ENCODE results near the gene ZMIZ1. TPM values are rescaled to one million over a fixed set of nuclear protein-coding genes. Genes with fewer than 3 reads are reported as not detected.

Gene ZMIZ1
- total RNA-seq, 1 experiment from 2014 or later = 34.2 TPM

- Histone ChIP-seq H3K36me3 (ENCODE audit: control insufficient read depth, insufficient read depth, low read length) (no peaks in the 10 kb centered on the region), H3K9me3 (ENCODE audit: control insufficient read depth, insufficient read depth, low read depth, low read length) (no peaks in the 10 kb centered on the region), H3K27me3 (ENCODE audit: control insufficient read depth, insufficient read depth, low read length) (no peaks in the 10 kb centered on the region), H3K4me1 (ENCODE audit: control insufficient read depth, insufficient read depth, low read length) (no peaks in the 10 kb centered on the region; the same call in none of the 2 replicates), H3K27ac (ENCODE audit: low read length) (no peak overlapping the region), H3K4me3 (ENCODE audit: low read depth in 2 of 2, low read length in 2 of 2) (no peak overlapping the region)
- DNase-seq (ENCODE audit: low read depth, low spot score) = no peak
- TF ChIP-seq POLR2AphosphoS5 (IDR thresholded peaks at IDR 0.05; ENCODE audit: low read depth, low read length) (no peak), SIN3A (IDR thresholded peaks at IDR 0.05; ENCODE audit: borderline replicate concordance, insufficient read depth, low read depth, low read length) (no peak), TCF7L2 (IDR thresholded peaks at IDR 0.05; ENCODE audit: low read depth, low read length) (no peak), CTCF (IDR thresholded peaks at IDR 0.05) (no peak)
- intact Hi-C loops (cut with micrococcal nuclease; ENCODE audit: unreplicated experiment) = no loop called here
- no TSS peak for BruUV-seq (replicated peaks)
- ChIA-PET POLR2A (no interaction called here), CTCF (no interaction called here)
- ATAC-seq = no peak
- in situ Hi-C loops (cut with HindIII; ENCODE audit: low pct_unique_long_range_greater_than_20kb, low sequenced_read_pairs) = no loop called here
Observed at GRCh38 chr10:79319115-79319771, 250.5 kb downstream of the ZMIZ1 start.

- no peak overlapping the region for H3K4me3 ChIP-seq (ENCODE audit: low read depth in 2 of 2, low read length in 2 of 2)
- TF ChIP-seq TCF7L2 (IDR thresholded peaks at IDR 0.05; ENCODE audit: low read depth, low read length) (no peak), SIN3A (IDR thresholded peaks at IDR 0.05; ENCODE audit: borderline replicate concordance, insufficient read depth, low read depth, low read length) (no peak), POLR2AphosphoS5 (IDR thresholded peaks at IDR 0.05; ENCODE audit: low read depth, low read length) (no peak), CTCF (IDR thresholded peaks at IDR 0.05) (no peak)
- TF ChIP-seq, protein P1, sequence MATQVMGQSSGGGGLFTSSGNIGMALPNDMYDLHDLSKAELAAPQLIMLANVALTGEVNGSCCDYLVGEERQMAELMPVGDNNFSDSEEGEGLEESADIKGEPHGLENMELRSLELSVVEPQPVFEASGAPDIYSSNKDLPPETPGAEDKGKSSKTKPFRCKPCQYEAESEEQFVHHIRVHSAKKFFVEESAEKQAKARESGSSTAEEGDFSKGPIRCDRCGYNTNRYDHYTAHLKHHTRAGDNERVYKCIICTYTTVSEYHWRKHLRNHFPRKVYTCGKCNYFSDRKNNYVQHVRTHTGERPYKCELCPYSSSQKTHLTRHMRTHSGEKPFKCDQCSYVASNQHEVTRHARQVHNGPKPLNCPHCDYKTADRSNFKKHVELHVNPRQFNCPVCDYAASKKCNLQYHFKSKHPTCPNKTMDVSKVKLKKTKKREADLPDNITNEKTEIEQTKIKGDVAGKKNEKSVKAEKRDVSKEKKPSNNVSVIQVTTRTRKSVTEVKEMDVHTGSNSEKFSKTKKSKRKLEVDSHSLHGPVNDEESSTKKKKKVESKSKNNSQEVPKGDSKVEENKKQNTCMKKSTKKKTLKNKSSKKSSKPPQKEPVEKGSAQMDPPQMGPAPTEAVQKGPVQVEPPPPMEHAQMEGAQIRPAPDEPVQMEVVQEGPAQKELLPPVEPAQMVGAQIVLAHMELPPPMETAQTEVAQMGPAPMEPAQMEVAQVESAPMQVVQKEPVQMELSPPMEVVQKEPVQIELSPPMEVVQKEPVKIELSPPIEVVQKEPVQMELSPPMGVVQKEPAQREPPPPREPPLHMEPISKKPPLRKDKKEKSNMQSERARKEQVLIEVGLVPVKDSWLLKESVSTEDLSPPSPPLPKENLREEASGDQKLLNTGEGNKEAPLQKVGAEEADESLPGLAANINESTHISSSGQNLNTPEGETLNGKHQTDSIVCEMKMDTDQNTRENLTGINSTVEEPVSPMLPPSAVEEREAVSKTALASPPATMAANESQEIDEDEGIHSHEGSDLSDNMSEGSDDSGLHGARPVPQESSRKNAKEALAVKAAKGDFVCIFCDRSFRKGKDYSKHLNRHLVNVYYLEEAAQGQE (IDR thresholded peaks at IDR 0.05; ENCODE audit: insufficient read depth in 1 of 2, low read depth in 2 of 2, low read length in 1 of 2) = no peak
- ChIA-PET POLR2A (no interaction called here), CTCF (no interaction called here)
- H3K27ac ChIP-seq (ENCODE audit: low read length) = no peak overlapping the region
- no TSS peak for BruUV-seq (replicated peaks)
- no peaks in the 10 kb centered on the region for H3K27me3 ChIP-seq (ENCODE audit: control insufficient read depth, insufficient read depth, low read length)
- ATAC-seq = no peak
- H3K36me3 ChIP-seq (ENCODE audit: control insufficient read depth, insufficient read depth, low read length) = no peaks in the 10 kb centered on the region
- H3K4me1 ChIP-seq (ENCODE audit: control insufficient read depth, insufficient read depth, low read length) = no peaks in the 10 kb centered on the region; the same call in none of the 2 replicates
- no peak for DNase-seq (ENCODE audit: low read depth, low spot score)
- in situ Hi-C loops (cut with HindIII; ENCODE audit: low pct_unique_long_range_greater_than_20kb, low sequenced_read_pairs) (no loop called here), intact Hi-C loops (cut with micrococcal nuclease; ENCODE audit: unreplicated experiment) (no loop called here)
- H3K9me3 ChIP-seq (ENCODE audit: control insufficient read depth, insufficient read depth, low read depth, low read length) = no peaks in the 10 kb centered on the region
Observed at GRCh38 chr10:79320316-79320715, 251.6 kb downstream of the ZMIZ1 start.
